H9 (cell line): ENCODE data around the gene DNAH1. TPM values are rescaled to one million over a fixed set of nuclear protein-coding genes. Genes with fewer than 3 reads are reported as not detected.

Experiments used
- DNase-seq: peaks from one replicate; pipeline ENCODE4 v3.0.0-alpha.2; 2017
- H2AFZ ChIP-seq: one replicate; pipeline ENCODE4 v1.6.1; 2013; ENCODE audit warnings: mild to moderate bottlenecking, low read length, control low read depth, moderate library complexity
- H2AK5ac ChIP-seq: 2 replicates; pipeline ENCODE4 v1.6.1; 2013; ENCODE audit warnings: low read length, control low read depth, mixed read lengths; ENCODE audit not compliant: insufficient read length
- H2BK120ac ChIP-seq: one replicate; pipeline ENCODE4 v1.6.1; 2013; ENCODE audit warnings: low read depth, mild to moderate bottlenecking, low read length, control low read depth, inconsistent platforms; ENCODE audit not compliant: poor library complexity, severe bottlenecking
- H2BK12ac ChIP-seq: 2 replicates; pipeline ENCODE4 v1.6.1; 2013; ENCODE audit warnings: low read length, control low read depth, mixed read lengths, low read depth; ENCODE audit not compliant: insufficient read length
- H2BK15ac ChIP-seq: 2 replicates; pipeline ENCODE4 v1.6.1; 2013; ENCODE audit warnings: low read depth, low read length, control low read depth
- H2BK20ac ChIP-seq: one replicate; pipeline ENCODE4 v1.6.1; 2013; ENCODE audit warnings: low read depth, mild to moderate bottlenecking, low read length, control low read depth, inconsistent platforms; ENCODE audit not compliant: poor library complexity, severe bottlenecking
- H2BK5ac ChIP-seq: 2 replicates; pipeline ENCODE4 v1.6.1; 2013; ENCODE audit warnings: low read length, control low read depth, mixed read lengths; ENCODE audit not compliant: insufficient read length
- H3K14ac ChIP-seq: 2 replicates; pipeline ENCODE4 v1.6.1; 2013; ENCODE audit warnings: low read length, control low read depth; ENCODE audit not compliant: insufficient read depth
- H3K18ac ChIP-seq: 2 replicates; pipeline ENCODE4 v1.6.1; 2013; ENCODE audit warnings: low read depth, mild to moderate bottlenecking, mixed read lengths, low read length, control low read depth; ENCODE audit not compliant: insufficient read length
- H3K23ac ChIP-seq: 2 replicates; pipeline ENCODE4 v1.6.1; 2013; ENCODE audit warnings: low read length, control low read depth, mixed read lengths, low read depth; ENCODE audit not compliant: insufficient read length
- H3K23me2 ChIP-seq: 2 replicates; pipeline ENCODE4 v1.6.1; 2013; ENCODE audit warnings: low read depth, mild to moderate bottlenecking, mixed read lengths, low read length, control low read depth; ENCODE audit not compliant: insufficient read length, poor library complexity, severe bottlenecking
- H3K27ac ChIP-seq: 2 replicates; pipeline ENCODE4 v1.5.1; 2013; ENCODE audit warnings: low read length, control low read depth, mixed read lengths, low read depth; ENCODE audit not compliant: insufficient read length
- H3K27me3 ChIP-seq: 2 replicates; pipeline ENCODE4 v1.6.1; 2013; ENCODE audit warnings: low read length, control low read depth, inconsistent platforms; ENCODE audit not compliant: insufficient read depth
- H3K4ac ChIP-seq: 2 replicates; pipeline ENCODE4 v1.6.1; 2013; ENCODE audit warnings: low read depth, mild to moderate bottlenecking, control low read depth, inconsistent platforms, low read length, moderate library complexity
- H3K4me1 ChIP-seq: 2 replicates; pipeline ENCODE4 v1.6.1; 2013; ENCODE audit warnings: low read length, control low read depth, inconsistent platforms; ENCODE audit not compliant: insufficient read depth
- H3K4me2 ChIP-seq: 2 replicates; pipeline ENCODE4 v1.6.1; 2013; ENCODE audit warnings: low read length, control low read depth, mixed read lengths; ENCODE audit not compliant: insufficient read length, insufficient read depth
- H3K56ac ChIP-seq: 2 replicates; pipeline ENCODE4 v1.6.1; 2013; ENCODE audit warnings: low read depth, mild to moderate bottlenecking, mixed read lengths, low read length, control low read depth; ENCODE audit not compliant: insufficient read length
- H3K79me1 ChIP-seq: 2 replicates; pipeline ENCODE4 v1.6.1; 2013; ENCODE audit warnings: low read depth, mild to moderate bottlenecking, moderate library complexity, low read length, control low read depth, inconsistent platforms; ENCODE audit not compliant: insufficient read depth, poor library complexity, severe bottlenecking
- H3K79me2 ChIP-seq: 2 replicates; pipeline ENCODE4 v1.6.1; 2013; ENCODE audit warnings: low read length, control low read depth, inconsistent platforms; ENCODE audit not compliant: insufficient read depth
- H3K9ac ChIP-seq: 2 replicates; pipeline ENCODE4 v1.6.1; 2013; ENCODE audit warnings: low read length, control low read depth, mixed read lengths; ENCODE audit not compliant: insufficient read length; ENCODE audit errors: extremely low read depth
- H3K9me3 ChIP-seq: one replicate; pipeline ENCODE4 v1.6.1; 2013; ENCODE audit warnings: low read depth, low read length, inconsistent platforms; ENCODE audit not compliant: control insufficient read depth
- H3T11ph ChIP-seq: one replicate; pipeline ENCODE4 v1.6.1; 2013; ENCODE audit warnings: mild to moderate bottlenecking, low read length, control low read depth, inconsistent platforms
- H4K20me1 ChIP-seq: one replicate; pipeline ENCODE4 v1.6.1; 2013; ENCODE audit not compliant: control insufficient read depth, insufficient read length, insufficient read depth
- H4K5ac ChIP-seq: 2 replicates; pipeline ENCODE4 v1.6.1; 2013; ENCODE audit warnings: low read depth, mild to moderate bottlenecking, mixed read lengths, low read length, control low read depth; ENCODE audit not compliant: insufficient read length
- H4K8ac ChIP-seq: replicated peaks from 2 replicates; pipeline ENCODE4 v1.6.1; 2013; ENCODE audit warnings: low read length, control low read depth, mixed read lengths, low read depth; ENCODE audit not compliant: insufficient read length
- H4K91ac ChIP-seq: 2 replicates; pipeline ENCODE4 v1.6.1; 2013; ENCODE audit warnings: low read depth, mild to moderate bottlenecking, moderate library complexity, mixed read lengths, low read length, control low read depth; ENCODE audit not compliant: insufficient read length
- H3K27ac Mint-ChIP-seq, 3 experiments: 2 replicates in 2 of 3; 3 replicates in 1 of 3; pipeline ENCODE4 v1.8.0; 2020 to 2021; ENCODE audit warnings: mixed read lengths in 3 of 3, mild to moderate bottlenecking in 1 of 3, moderate library complexity in 1 of 3
- H3K27me3 Mint-ChIP-seq: 2 replicates; pipeline ENCODE4 v1.8.0; 2021; ENCODE audit warnings: low read depth, mild to moderate bottlenecking, moderate library complexity, mixed read lengths
- H3K36me3 Mint-ChIP-seq, 3 experiments: 2 replicates in 2 of 3; 3 replicates in 1 of 3; pipeline ENCODE4 v1.8.0; 2020 to 2021; ENCODE audit warnings: low read depth in 3 of 3, mixed read lengths in 3 of 3; ENCODE audit not compliant: insufficient read depth in 1 of 3
- H3K4me1 Mint-ChIP-seq, 2 experiments: 2 replicates each; pipeline ENCODE4 v1.8.0; 2020; ENCODE audit warnings: mixed read lengths in 2 of 2
- H3K4me3 Mint-ChIP-seq, 2 experiments: 2 replicates in 1 of 2; 3 replicates in 1 of 2; pipeline ENCODE4 v1.8.0; 2020 to 2021; ENCODE audit warnings: mild to moderate bottlenecking in 2 of 2, mixed read lengths in 2 of 2, moderate library complexity in 1 of 2
- H3K9me3 Mint-ChIP-seq, 2 experiments: 2 replicates in 1 of 2; 3 replicates in 1 of 2; pipeline ENCODE4 v1.8.0; 2020; ENCODE audit warnings: mild to moderate bottlenecking in 2 of 2, mixed read lengths in 2 of 2, moderate library complexity in 1 of 2
- CTCF ChIP-seq: fragments of 200-600 bp; sonication (generic); conservative IDR thresholded peaks from 3 replicates; pipeline ENCODE4 v1.8.0; 2021; ENCODE audit warnings: antibody characterized with exemption, mild to moderate bottlenecking
- WGBS: extraction: QIAGEN DNeasy Blood & Tissue Kit; methylation state at CpG from one replicate; pipeline ENCODE4 v1.1.7; 2013; ENCODE audit warnings: missing lambda C conversion rate, low lambda C conversion rate, mixed read lengths; ENCODE audit not compliant: insufficient read length; ENCODE audit errors: extremely low coverage; 5-methylcytosine and 5-hydroxymethylcytosine counted together
- total RNA-seq: library from RNA; stranded (reverse); gene quantifications from 2 replicates; pipeline ENCODE4 v1.2.1, GENCODE V29; 2021

DNAH1 gene
- total RNA-seq, 1 experiment from 2014 or later: 2.0 TPM

GRCh38 chr3:52400275-52400793 is 84.2 kb downstream of the DNAH1 start:
- H4K91ac ChIP-seq: no peak overlapping the region
- Mint-ChIP-seq H3K27ac (peak overlapping the region in 1 of 3 experiments; percentile 77; a peak in 1 of 7 replicates), H3K9me3 (no peaks in the 10 kb centered on the region), H3K36me3 (peaks cover 30 to 48% (median 40%) of the 10 kb centered on the region in 3 experiments), H3K4me3 (no peak overlapping the region), H3K4me1 (no peaks in the 10 kb centered on the region), H3K27me3 (peaks cover 7% of the 10 kb centered on the region)
- no peak overlapping the region for H4K5ac ChIP-seq
- no peak overlapping the region for H3K14ac ChIP-seq
- H3K27ac ChIP-seq: no peak overlapping the region
- H2BK5ac ChIP-seq: no peak overlapping the region
- no peak overlapping the region for H2AFZ ChIP-seq
- no peak for TF ChIP-seq CTCF
- no peaks in the 10 kb centered on the region for H3K79me1 ChIP-seq
- H3K4me2 ChIP-seq: no peak overlapping the region
- no peaks in the 10 kb centered on the region for H3K27me3 ChIP-seq
- no peak overlapping the region for H3K56ac ChIP-seq
- H3K23ac ChIP-seq: no peak overlapping the region
- H3K4me1 ChIP-seq: no peaks in the 10 kb centered on the region
- H3K9ac ChIP-seq: no peak overlapping the region
- H3T11ph ChIP-seq: no peak overlapping the region
- no peak overlapping the region for H3K4ac ChIP-seq
- H2BK120ac ChIP-seq: no peak overlapping the region
- no peak for DNase-seq
- no peak overlapping the region for H2BK12ac ChIP-seq
- H3K9me3 ChIP-seq: no peaks in the 10 kb centered on the region
- H2BK15ac ChIP-seq: no peak overlapping the region
- no peaks in the 10 kb centered on the region for H4K20me1 ChIP-seq
- no peak overlapping the region for H4K8ac ChIP-seq
- H2BK20ac ChIP-seq: no peak overlapping the region
- no peaks in the 10 kb centered on the region for H3K23me2 ChIP-seq
- no peak overlapping the region for H2AK5ac ChIP-seq
- no peaks in the 10 kb centered on the region for H3K79me2 ChIP-seq
- no CpG with 5 or more reads among the region's 10 CpGs for WGBS
- H3K18ac ChIP-seq: no peak overlapping the region
